GM12864 (cell line): ENCODE measurements around the gene UPF1.

ENCODE experiments used
- DNase-seq: peaks from one replicate; pipeline ENCODE4 v3.0.0-alpha.2; 2011; ENCODE audit warnings: low read depth
- H3K4me3 ChIP-seq: 2 replicates; pipeline ENCODE4 v1.5.1; 2011; ENCODE audit warnings: mild to moderate bottlenecking, low read depth, low read length, control low read depth
- CTCF ChIP-seq: IDR thresholded peaks from 2 replicates; pipeline ENCODE4 v1.5.1; 2011; ENCODE audit warnings: low read depth, mild to moderate bottlenecking, moderate library complexity, low read length, control low read depth, inconsistent platforms; ENCODE audit errors: missing control alignments

Gene UPF1

GRCh38 chr19:18831524-18832305 lies at the start of gene UPF1:
Gene UPF1 (plus strand): TSS chr19:18831959. CDS start chr19:18832210, 251 bp downstream.
- H3K4me3 ChIP-seq, result peak within 1 kb of the TSS; percentile 99
- peak; percentile 74 for DNase-seq
- no peak for TF ChIP-seq CTCF

DNA sequence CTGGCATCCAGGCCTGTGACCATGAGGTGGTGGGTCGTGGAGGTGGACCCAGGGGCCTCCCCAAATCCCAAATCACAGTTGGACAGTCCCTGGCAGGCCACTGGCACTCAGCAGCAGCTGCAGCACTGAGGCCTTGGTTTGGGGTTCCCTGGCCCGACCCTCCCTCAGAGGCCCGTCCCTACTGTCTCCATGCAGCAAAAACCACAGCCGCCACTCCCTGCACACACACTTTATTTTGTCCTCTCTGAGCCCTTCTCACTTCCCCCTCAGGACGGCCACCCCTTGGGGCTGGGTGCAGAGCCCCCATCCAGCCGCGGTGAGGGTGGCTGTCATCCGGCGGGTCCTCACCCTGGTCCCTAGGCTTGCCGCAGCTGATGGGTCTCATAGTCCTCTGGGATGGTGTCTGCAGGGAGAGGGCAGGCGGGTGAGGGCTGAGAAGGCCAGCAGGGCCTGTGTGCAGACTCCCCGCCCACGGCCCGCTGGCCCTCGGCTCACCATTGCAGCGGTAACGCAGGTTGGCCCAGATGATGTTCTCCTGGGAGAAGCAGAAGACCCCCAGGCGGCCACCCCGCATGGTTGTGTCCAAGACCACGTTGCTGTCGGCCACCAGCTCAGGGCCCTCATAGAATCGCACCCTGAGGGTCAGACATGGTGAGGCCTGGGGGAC lies 49.1 kb upstream of the UPF1 start:
- no peak overlapping the region for H3K4me3 ChIP-seq
- DNase-seq, result no peak
- no peak for TF ChIP-seq CTCF

- no peak overlapping the region for H3K4me3 ChIP-seq
- no peak for DNase-seq
- no peak for TF ChIP-seq CTCF
Observed at GRCh38 chr19:18783958-18784785, 47.6 kb upstream of the UPF1 start.

DNA sequence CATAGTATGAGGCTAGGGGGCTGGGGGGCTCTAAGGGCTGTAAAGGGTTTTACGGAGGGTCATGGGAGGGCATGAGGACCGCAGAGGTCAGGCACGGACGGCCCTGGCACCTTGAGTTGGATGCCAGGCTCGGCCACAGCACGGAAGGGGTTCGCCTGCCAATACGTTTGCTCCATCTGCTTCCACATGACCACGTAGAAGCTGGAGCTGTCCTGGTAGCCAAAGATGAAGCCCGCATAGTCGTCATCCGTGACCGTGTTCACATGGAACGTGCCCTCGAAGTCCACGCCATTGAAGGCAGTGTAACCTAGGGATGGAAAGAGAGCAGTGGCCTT lies 47.0 kb upstream of the UPF1 start:
- DNase-seq, result no peak
- TF ChIP-seq CTCF, result no peak
- no peak overlapping the region for H3K4me3 ChIP-seq

DNA sequence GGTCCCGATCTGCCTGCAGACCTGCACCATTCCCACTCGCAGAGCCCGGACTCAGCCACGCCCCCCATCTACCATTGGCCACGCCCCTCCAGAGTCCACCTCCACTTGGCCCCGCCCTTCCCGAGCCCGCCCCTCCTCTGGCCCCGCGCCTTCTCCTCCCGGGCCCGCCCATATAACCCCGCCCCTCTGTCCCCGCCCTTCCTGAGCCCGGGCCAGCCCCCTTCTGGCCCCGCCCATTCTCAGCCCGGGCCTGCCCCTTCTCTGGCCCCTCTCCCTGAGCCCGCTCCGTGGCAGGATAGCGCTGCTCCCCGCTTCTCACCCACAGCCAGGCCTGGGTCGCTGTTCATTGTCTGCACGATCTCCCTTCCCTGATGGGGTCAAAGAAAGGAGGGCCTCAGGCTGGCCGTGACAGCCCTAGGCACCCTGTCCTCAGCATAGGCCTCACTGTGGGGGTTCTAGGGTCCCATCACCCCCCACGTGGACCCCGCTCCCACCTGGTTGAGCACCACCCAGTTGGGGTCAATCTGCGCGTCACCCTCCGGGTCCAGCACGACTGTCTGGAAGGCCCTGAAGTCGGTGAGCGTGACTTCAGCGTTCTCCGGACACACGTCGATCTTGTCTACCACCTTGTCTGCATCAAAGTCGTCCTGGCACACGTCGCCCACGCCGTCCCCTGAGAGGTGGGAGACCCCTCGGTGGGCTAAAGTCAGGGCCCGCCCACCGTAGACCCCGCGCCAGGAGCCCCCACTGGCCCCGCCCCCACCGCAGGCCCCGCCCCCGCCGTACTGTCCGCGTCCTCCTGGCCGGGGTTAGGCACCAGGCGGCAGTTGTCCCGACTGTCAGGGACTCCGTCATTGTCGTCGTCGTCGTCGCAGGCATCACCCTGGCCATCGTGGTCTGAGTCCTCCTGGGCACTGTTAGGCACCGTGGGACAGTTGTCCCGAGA lies 46.3 kb upstream of the UPF1 start:
- no peak for TF ChIP-seq CTCF
- DNase-seq, result no peak
- H3K4me3 ChIP-seq, result no peak overlapping the region
